ENCODE measurements around the gene VAMP8. TPM values are rescaled to one million over a fixed set of nuclear protein-coding genes. Genes with fewer than 3 reads are reported as not detected.
"Not testable (repeated sequence)": the region's sequence is repeated elsewhere in the genome, so short reads cannot be mapped to it uniquely, and the experiment has no call there.

VAMP8 gene
- total and polyA plus RNA-seq, 5 donors from 2014 or later, result 105 to 484 (median 394) TPM

DNA sequence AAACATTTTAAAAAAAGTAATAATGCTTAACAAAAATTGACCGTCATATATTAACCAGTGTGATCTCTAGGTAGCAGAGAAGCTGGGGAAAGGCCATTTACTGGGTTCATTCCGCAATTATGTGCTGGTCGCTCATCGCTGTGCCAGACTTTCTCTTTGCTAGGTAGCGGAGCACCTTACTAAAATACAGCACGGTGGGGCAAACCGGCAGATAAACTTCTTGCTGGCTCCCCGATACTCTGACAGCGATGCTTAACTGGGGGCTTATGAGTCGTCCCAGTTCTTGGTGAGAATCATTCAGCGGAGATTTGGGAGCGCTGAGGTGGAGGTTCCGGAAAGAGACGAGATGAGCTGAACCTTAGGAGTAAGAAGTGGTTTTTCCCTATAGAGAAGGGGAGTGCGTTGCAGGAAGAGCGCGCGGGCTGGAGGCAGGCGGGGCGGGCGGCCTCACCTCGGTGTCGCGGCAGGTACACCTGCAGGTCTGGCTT, 33.9 kb downstream of the VAMP8 start:
- peaks cover 4 to 53% (median 26%) of the 10 kb centered on the region in 4 donors for H3K4me1 Mint-ChIP-seq
- H3K9me3 Mint-ChIP-seq, result no peaks in the 10 kb centered on the region
- H3K4me3 ChIP-seq (ENCODE audit: low read depth, low read length), result peak overlapping the region; percentile 92
- H3K27me3 Mint-ChIP-seq, result no peaks in the 10 kb centered on the region
- no peaks in the 10 kb centered on the region for H3K9me3 ChIP-seq (ENCODE audit: control insufficient read depth in 2 of 2, low read length in 2 of 2)
- peaks cover 23% of the 10 kb centered on the region for H3K36me3 ChIP-seq (ENCODE audit: control insufficient read depth, insufficient read depth, low read length)
- H3K4me3 Mint-ChIP-seq, result peak overlapping the region; percentile 98 to 99 (median 99)
- DNase-seq, result peak in 1 of 3 donors; percentile 29
- no peaks in the 10 kb centered on the region for H3K27me3 ChIP-seq (ENCODE audit: control insufficient read depth, insufficient read depth, low read length)
- H3K4me1 ChIP-seq (ENCODE audit: control insufficient read depth, insufficient read depth, low read length, poor library complexity, severe bottlenecking), result peaks cover 19% of the 10 kb centered on the region
- ATAC-seq (ENCODE audit: low read depth in 2 of 2), result peak in 1 of 2 donors; percentile 3
- H3K27ac Mint-ChIP-seq, result peak overlapping the region; percentile 92 to 97 (median 93)
- H3K27ac ChIP-seq (ENCODE audit: insufficient read depth, low read length, poor library complexity, severe bottlenecking), result peak overlapping the region; percentile 76
- H3K36me3 Mint-ChIP-seq, result peaks cover 17% of the 10 kb centered on the region

DNA sequence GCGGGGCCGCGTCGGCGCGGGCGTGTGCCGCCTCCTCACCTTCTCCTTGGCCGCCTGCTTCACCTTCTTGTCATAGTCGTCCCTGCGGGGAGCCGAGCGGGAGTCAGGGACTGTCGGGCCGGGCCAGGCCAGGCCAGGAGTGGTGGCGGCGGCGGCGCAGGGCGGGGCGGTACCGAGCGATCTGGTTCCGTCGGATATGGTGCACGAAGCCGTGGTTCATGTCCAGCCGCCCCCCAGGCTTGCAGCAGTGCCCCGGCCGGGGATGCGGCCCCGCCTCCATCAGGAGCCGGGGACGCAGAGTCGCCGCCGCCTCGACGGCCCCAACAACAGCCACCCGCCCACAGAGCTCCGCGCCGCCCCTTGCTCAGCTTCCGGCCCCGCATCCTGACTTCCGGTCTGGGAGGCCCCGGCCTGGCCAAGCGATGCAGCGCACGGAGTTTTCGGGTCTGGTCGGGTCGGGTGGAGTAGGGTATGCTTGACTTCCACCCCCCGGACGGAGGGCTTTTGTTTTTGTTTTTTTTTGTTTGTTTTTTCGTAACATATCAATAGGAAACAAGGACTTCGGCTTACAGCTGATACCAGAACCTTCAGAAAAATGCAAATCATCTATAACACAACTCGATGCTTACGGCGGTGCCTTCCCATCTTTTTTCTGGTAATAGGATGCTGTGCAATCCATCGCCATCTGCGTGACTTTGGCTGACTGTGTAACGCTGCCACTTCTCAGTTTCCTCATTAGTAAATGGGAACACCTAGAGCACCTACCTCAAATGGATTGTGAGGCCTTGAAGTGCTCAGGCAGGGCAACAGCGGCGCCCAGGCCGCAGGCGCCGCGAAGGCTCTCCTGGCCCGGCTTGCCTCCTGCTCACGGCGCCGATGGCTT, 34.6 kb downstream of the VAMP8 start, which contains the start of gene C2orf68:
Gene C2orf68 (minus strand): TSS at position 362 of the 883 bp plus-strand sequence. CDS start 82 bp downstream, at position 280.
- DNase-seq (peak; percentile 79 to 92 (median 82)), ATAC-seq (ENCODE audit: low read depth in 2 of 2) (peak; percentile 62 to 71)
- Mint-ChIP-seq H3K9me3 (no peaks in the 10 kb centered on the region), H3K36me3 (peaks cover 17% of the 10 kb centered on the region), H3K27ac (peak within 1 kb of the TSS; percentile 93 to 97 (median 95)), H3K4me1 (peaks cover 4 to 50% (median 26%) of the 10 kb centered on the region in 4 donors), H3K4me3 (peak within 1 kb of the TSS; percentile 98 to 99 (median 99)), H3K27me3 (no peaks in the 10 kb centered on the region)
- no peaks in the 10 kb centered on the region for H3K9me3 ChIP-seq (ENCODE audit: control insufficient read depth in 2 of 2, low read length in 2 of 2)
- H3K27ac ChIP-seq (ENCODE audit: insufficient read depth, low read length, poor library complexity, severe bottlenecking), result peak within 1 kb of the TSS; percentile 76
- H3K36me3 ChIP-seq (ENCODE audit: control insufficient read depth, insufficient read depth, low read length), result peaks cover 23% of the 10 kb centered on the region
- no peaks in the 10 kb centered on the region for H3K27me3 ChIP-seq (ENCODE audit: control insufficient read depth, insufficient read depth, low read length)
- peaks cover 22% of the 10 kb centered on the region for H3K4me1 ChIP-seq (ENCODE audit: control insufficient read depth, insufficient read depth, low read length, poor library complexity, severe bottlenecking)
- H3K4me3 ChIP-seq (ENCODE audit: low read depth, low read length), result peak within 1 kb of the TSS; percentile 92

DNA sequence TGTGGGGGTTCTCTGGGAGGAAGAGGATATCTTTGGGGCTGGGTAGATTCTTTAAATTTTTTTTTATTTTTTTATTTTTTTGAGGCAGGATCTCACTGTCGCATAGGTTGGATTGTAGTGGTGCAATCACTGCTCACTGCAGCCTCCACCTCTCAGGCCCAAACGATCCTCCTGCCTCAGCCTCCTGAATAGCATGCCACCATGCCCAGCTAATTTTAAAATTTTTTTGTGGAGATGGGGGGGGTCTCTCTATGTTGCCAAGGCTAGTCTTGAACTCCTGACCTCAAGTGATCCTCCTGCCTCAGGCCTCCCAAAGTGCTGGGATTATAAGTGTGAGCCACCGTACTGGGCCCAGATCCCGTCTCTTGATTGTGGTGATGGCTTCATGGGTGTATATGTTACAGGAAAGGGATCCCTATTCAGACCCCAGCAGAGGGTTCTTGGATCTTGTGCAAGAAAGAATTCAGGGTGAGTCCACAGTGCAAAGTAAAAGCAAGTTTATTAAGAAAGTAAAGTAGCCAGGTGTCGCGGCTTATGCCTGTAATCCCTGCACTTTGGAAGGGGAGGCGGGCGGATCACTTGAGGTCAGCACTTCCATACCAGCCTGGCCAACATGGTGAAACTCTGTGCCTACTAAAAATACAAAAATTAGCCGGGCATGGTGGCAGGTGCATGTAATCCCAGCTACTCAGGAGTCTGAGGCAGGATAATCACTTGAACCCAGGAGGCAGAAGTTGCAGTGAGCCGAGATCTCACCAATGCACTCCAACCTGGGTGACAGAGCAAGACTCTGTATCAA, 36.5 kb downstream of the VAMP8 start:
- H3K27ac Mint-ChIP-seq, result peak overlapping the region in 1 of 3 donors; percentile 49
- no peak for DNase-seq
- peaks cover 4 to 48% (median 22%) of the 10 kb centered on the region in 4 donors for H3K4me1 Mint-ChIP-seq
- no peaks in the 10 kb centered on the region for H3K9me3 ChIP-seq (ENCODE audit: control insufficient read depth in 2 of 2, low read length in 2 of 2)
- H3K4me3 Mint-ChIP-seq, result peak overlapping the region; percentile 15 to 99 (median 52)
- peaks cover 34% of the 10 kb centered on the region for H3K4me1 ChIP-seq (ENCODE audit: control insufficient read depth, insufficient read depth, low read length, poor library complexity, severe bottlenecking)
- H3K36me3 ChIP-seq (ENCODE audit: control insufficient read depth, insufficient read depth, low read length), result peaks cover 6% of the 10 kb centered on the region
- peaks cover 5% of the 10 kb centered on the region for H3K36me3 Mint-ChIP-seq
- H3K9me3 Mint-ChIP-seq, result no peaks in the 10 kb centered on the region
- H3K27me3 ChIP-seq (ENCODE audit: control insufficient read depth, insufficient read depth, low read length), result no peaks in the 10 kb centered on the region
- no peak overlapping the region for H3K27ac ChIP-seq (ENCODE audit: insufficient read depth, low read length, poor library complexity, severe bottlenecking)
- H3K27me3 Mint-ChIP-seq, result no peaks in the 10 kb centered on the region
- H3K4me3 ChIP-seq (ENCODE audit: low read depth, low read length), result no peak overlapping the region
- no peak for ATAC-seq (ENCODE audit: low read depth in 2 of 2)

DNA sequence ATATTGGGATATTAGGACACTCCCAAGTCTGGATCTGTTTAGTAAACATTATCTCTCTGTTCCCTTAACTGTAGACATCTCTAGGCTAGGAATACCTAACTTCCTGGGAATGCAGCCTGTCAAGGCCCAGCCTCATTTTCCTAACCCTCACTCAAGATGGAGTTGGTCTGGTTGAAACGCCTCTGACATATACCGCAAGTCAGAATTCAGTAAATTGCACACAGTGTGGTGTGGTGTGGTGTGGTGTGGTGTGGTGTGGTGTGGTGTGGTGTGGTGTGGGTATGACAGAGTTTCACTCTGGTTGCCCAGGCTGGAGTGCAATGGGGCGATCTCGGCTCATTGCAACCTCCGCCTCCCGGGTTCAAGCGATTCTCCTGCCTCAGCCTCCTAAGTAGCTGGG, 37.4 kb downstream of the VAMP8 start:
- H3K4me1 Mint-ChIP-seq, result peaks cover 4 to 44% (median 24%) of the 10 kb centered on the region in 4 donors
- not testable (repeated sequence) for H3K27me3 ChIP-seq (ENCODE audit: control insufficient read depth, insufficient read depth, low read length); DNase-seq; H3K27me3 Mint-ChIP-seq; ATAC-seq (ENCODE audit: low read depth in 2 of 2); H3K9me3 Mint-ChIP-seq; H3K27ac Mint-ChIP-seq; H3K27ac ChIP-seq (ENCODE audit: insufficient read depth, low read length, poor library complexity, severe bottlenecking); H3K4me3 ChIP-seq (ENCODE audit: low read depth, low read length); H3K9me3 ChIP-seq (ENCODE audit: control insufficient read depth in 2 of 2, low read length in 2 of 2); H3K36me3 Mint-ChIP-seq; H3K36me3 ChIP-seq (ENCODE audit: control insufficient read depth, insufficient read depth, low read length)
- H3K4me1 ChIP-seq (ENCODE audit: control insufficient read depth, insufficient read depth, low read length, poor library complexity, severe bottlenecking), result peaks cover 34% of the 10 kb centered on the region
- peak overlapping the region in 2 of 4 donors; percentile 99 for H3K4me3 Mint-ChIP-seq

DNA sequence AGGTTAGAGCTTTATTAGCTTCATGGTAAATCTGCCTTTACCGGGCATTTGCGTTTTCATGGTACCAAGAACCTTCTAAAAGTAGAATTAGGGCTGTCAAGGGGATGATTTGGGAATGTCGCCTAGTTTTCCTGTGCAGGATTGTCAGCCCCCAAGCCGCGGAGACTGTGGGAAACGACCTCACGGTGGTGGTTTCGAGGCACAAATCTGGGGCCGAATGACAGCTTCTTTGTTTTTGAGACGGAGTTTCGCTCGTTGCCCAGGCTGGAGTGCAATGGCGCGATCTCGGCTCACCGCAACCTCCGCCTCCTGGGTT, 38.0 kb downstream of the VAMP8 start:
- Mint-ChIP-seq H3K4me1 (peaks cover 4 to 40% (median 21%) of the 10 kb centered on the region in 4 donors), H3K27ac (peak overlapping the region in 2 of 3 donors; percentile 93 to 96), H3K4me3 (peak overlapping the region; percentile 28 to 99 (median 98)), H3K27me3 (no peaks in the 10 kb centered on the region), H3K9me3 (no peaks in the 10 kb centered on the region), H3K36me3 (peaks cover 4% of the 10 kb centered on the region)
- H3K4me1 ChIP-seq (ENCODE audit: control insufficient read depth, insufficient read depth, low read length, poor library complexity, severe bottlenecking), result peaks cover 30% of the 10 kb centered on the region
- H3K9me3 ChIP-seq (ENCODE audit: control insufficient read depth in 2 of 2, low read length in 2 of 2), result no peaks in the 10 kb centered on the region
- DNase-seq, result no peak
- H3K4me3 ChIP-seq (ENCODE audit: low read depth, low read length), result no peak overlapping the region
- ATAC-seq (ENCODE audit: low read depth in 2 of 2), result no peak
- H3K36me3 ChIP-seq (ENCODE audit: control insufficient read depth, insufficient read depth, low read length), result peaks cover 10% of the 10 kb centered on the region
- H3K27ac ChIP-seq (ENCODE audit: insufficient read depth, low read length, poor library complexity, severe bottlenecking), result peak overlapping the region; percentile 82
- H3K27me3 ChIP-seq (ENCODE audit: control insufficient read depth, insufficient read depth, low read length), result no peaks in the 10 kb centered on the region

DNA sequence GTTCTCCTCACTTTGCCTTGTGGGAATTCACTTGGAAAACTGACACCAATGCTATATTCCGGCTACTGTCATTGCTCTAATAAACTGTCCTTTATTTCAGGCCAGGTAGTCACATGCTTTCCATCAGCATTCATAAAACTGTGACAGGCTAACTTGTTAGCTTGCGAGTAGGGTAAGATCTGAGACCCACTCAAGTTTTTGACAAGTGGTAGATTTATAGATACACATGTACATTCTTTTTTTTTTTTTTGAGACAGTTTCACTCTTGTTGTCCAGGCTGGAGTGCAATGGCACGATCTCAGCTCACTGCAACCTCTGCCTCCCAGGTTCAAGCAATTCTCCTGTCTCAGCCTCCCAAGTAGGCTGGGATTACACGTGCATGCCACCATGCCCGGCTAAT, 40.3 kb downstream of the VAMP8 start:
- peak overlapping the region; percentile 96 to 100 (median 99) for H3K4me3 Mint-ChIP-seq
- peaks cover 4 to 34% (median 17%) of the 10 kb centered on the region in 4 donors for H3K4me1 Mint-ChIP-seq
- H3K36me3 ChIP-seq (ENCODE audit: control insufficient read depth, insufficient read depth, low read length), result peaks cover 31% of the 10 kb centered on the region
- not testable (repeated sequence) for H3K27me3 ChIP-seq (ENCODE audit: control insufficient read depth, insufficient read depth, low read length); H3K27me3 Mint-ChIP-seq; H3K9me3 Mint-ChIP-seq; H3K27ac ChIP-seq (ENCODE audit: insufficient read depth, low read length, poor library complexity, severe bottlenecking); H3K9me3 ChIP-seq (ENCODE audit: control insufficient read depth in 2 of 2, low read length in 2 of 2); DNase-seq; ATAC-seq (ENCODE audit: low read depth in 2 of 2)
- peaks cover 16% of the 10 kb centered on the region for H3K4me1 ChIP-seq (ENCODE audit: control insufficient read depth, insufficient read depth, low read length, poor library complexity, severe bottlenecking)
- peak overlapping the region; percentile 76 for H3K4me3 ChIP-seq (ENCODE audit: low read depth, low read length)
- H3K36me3 Mint-ChIP-seq, result peaks cover 10% of the 10 kb centered on the region
- H3K27ac Mint-ChIP-seq, result peak overlapping the region in 2 of 3 donors; percentile 73 to 93

DNA sequence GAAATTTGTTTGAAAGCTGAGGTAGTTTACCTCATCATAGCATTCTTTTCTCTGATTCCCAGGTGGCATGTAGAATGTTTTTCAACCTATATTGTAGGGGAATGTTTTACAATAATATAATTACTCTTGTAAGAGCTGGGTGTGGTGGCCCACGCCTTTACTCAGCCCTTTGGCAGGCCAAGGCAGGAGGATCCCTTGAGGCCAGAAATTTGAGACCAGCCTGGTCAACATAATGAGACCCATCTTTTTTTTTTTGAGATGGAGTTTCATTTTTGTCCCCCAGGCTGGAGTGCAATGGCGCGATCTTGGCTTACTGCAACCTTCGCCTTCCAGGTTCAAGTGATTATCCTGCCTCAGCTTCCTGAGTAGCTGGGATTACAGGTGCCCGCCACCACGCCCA, 42.2 kb downstream of the VAMP8 start:
- Mint-ChIP-seq H3K9me3 (no peaks in the 10 kb centered on the region), H3K27ac (peak overlapping the region in 1 of 3 donors; percentile 32), H3K36me3 (peaks cover 23% of the 10 kb centered on the region), H3K27me3 (no peaks in the 10 kb centered on the region), H3K4me1 (peaks cover 0 to 34% (median 18%) of the 10 kb centered on the region in 4 donors), H3K4me3 (peak overlapping the region in 1 of 4 donors; percentile 77)
- no peak overlapping the region for H3K4me3 ChIP-seq (ENCODE audit: low read depth, low read length)
- DNase-seq (no peak), ATAC-seq (ENCODE audit: low read depth in 2 of 2) (no peak)
- no peaks in the 10 kb centered on the region for H3K27me3 ChIP-seq (ENCODE audit: control insufficient read depth, insufficient read depth, low read length)
- H3K36me3 ChIP-seq (ENCODE audit: control insufficient read depth, insufficient read depth, low read length), result peaks cover 44% of the 10 kb centered on the region
- no peak overlapping the region for H3K27ac ChIP-seq (ENCODE audit: insufficient read depth, low read length, poor library complexity, severe bottlenecking)
- H3K4me1 ChIP-seq (ENCODE audit: control insufficient read depth, insufficient read depth, low read length, poor library complexity, severe bottlenecking), result peaks cover 15% of the 10 kb centered on the region
- H3K9me3 ChIP-seq (ENCODE audit: control insufficient read depth in 2 of 2, low read length in 2 of 2), result no peaks in the 10 kb centered on the region
